Measurements from ENCODE around the gene FSTL3.
"Not testable (repeated sequence)": the region's sequence is repeated elsewhere in the genome, so short reads cannot be mapped to it uniquely, and the experiment has no call there.

FSTL3 gene

GRCh38 chr19:676339-677105 is at the start of gene FSTL3:
Gene FSTL3 (plus strand): TSS chr19:676392. CDS start chr19:676424, 32 bp downstream.
- peak within 1 kb of the TSS; percentile 70 for H3K4me3 Mint-ChIP-seq
- peaks cover 49% of the 10 kb centered on the region for H3K27me3 Mint-ChIP-seq

GRCh38 chr19:626566-626965 is 49.6 kb upstream of the FSTL3 start:
- peaks cover 12% of the 10 kb centered on the region for H3K4me1 Mint-ChIP-seq (ENCODE audit: low read depth)
- intact Hi-C loops (cut with micrococcal nuclease); H3K4me3 Mint-ChIP-seq; H3K27me3 Mint-ChIP-seq; H3K27ac Mint-ChIP-seq; H3K9me3 Mint-ChIP-seq: not testable (repeated sequence)
- H3K36me3 Mint-ChIP-seq (ENCODE audit: low read depth), result peaks cover 100% of the 10 kb centered on the region

More at GRCh38 chr19:676339-677105, at the start of gene FSTL3:
- Mint-ChIP-seq H3K27ac (peak within 1 kb of the TSS; percentile 43), H3K4me1 (ENCODE audit: low read depth) (peaks cover 48% of the 10 kb centered on the region), H3K36me3 (ENCODE audit: low read depth) (peaks cover 6% of the 10 kb centered on the region), H3K9me3 (no peaks in the 10 kb centered on the region)
- intact Hi-C loops (cut with micrococcal nuclease), result no loop called here

- Mint-ChIP-seq H3K27ac (no peak overlapping the region), H3K4me3 (no peak overlapping the region), H3K4me1 (ENCODE audit: low read depth) (peaks cover 26% of the 10 kb centered on the region), H3K27me3 (no peaks in the 10 kb centered on the region), H3K36me3 (ENCODE audit: low read depth) (peaks cover 99% of the 10 kb centered on the region), H3K9me3 (no peaks in the 10 kb centered on the region)
- intact Hi-C loops (cut with micrococcal nuclease), result no loop called here
Observed at GRCh38 chr19:628168-628567, 48.0 kb upstream of the FSTL3 start.

GRCh38 chr19:629515-629914 is 46.7 kb upstream of the FSTL3 start:
- intact Hi-C loops (cut with micrococcal nuclease), result not testable (repeated sequence)

GRCh38 chr19:629961-630714 is 46.1 kb upstream of the FSTL3 start:
- Mint-ChIP-seq H3K27me3 (no peaks in the 10 kb centered on the region), H3K27ac (no peak overlapping the region), H3K36me3 (ENCODE audit: low read depth) (peaks cover 86% of the 10 kb centered on the region), H3K4me3 (no peak overlapping the region), H3K4me1 (ENCODE audit: low read depth) (peaks cover 37% of the 10 kb centered on the region), H3K9me3 (no peaks in the 10 kb centered on the region)
- intact Hi-C loops (cut with micrococcal nuclease), result no loop called here

More at GRCh38 chr19:629515-629914, 46.7 kb upstream of the FSTL3 start:
- not testable (repeated sequence) for H3K27ac Mint-ChIP-seq, H3K27me3 Mint-ChIP-seq, H3K9me3 Mint-ChIP-seq, H3K4me3 Mint-ChIP-seq
- Mint-ChIP-seq H3K36me3 (ENCODE audit: low read depth) (peaks cover 93% of the 10 kb centered on the region), H3K4me1 (ENCODE audit: low read depth) (peaks cover 37% of the 10 kb centered on the region)

GRCh38 chr19:632579-633067 is 43.6 kb upstream of the FSTL3 start:
- Mint-ChIP-seq H3K9me3 (no peaks in the 10 kb centered on the region), H3K36me3 (ENCODE audit: low read depth) (peaks cover 62% of the 10 kb centered on the region), H3K27me3 (peaks cover 12% of the 10 kb centered on the region), H3K27ac (peak overlapping the region; percentile 88), H3K4me3 (peak overlapping the region; percentile 97), H3K4me1 (ENCODE audit: low read depth) (peaks cover 37% of the 10 kb centered on the region)
- intact Hi-C loops (cut with micrococcal nuclease), result loop anchor here (2.0 kb wide), 1 partner anchor 28 kb away; no protein-coding TSS in a partner anchor

- H3K4me3 Mint-ChIP-seq, result peak within 1 kb of the TSS; percentile 97
- no peaks in the 10 kb centered on the region for H3K9me3 Mint-ChIP-seq
- peaks cover 55% of the 10 kb centered on the region for H3K36me3 Mint-ChIP-seq (ENCODE audit: low read depth)
- peaks cover 18% of the 10 kb centered on the region for H3K27me3 Mint-ChIP-seq
- intact Hi-C loops (cut with micrococcal nuclease), result loop anchor here (2.0 kb wide), 1 partner anchor 28 kb away; no protein-coding TSS in a partner anchor
- H3K4me1 Mint-ChIP-seq (ENCODE audit: low read depth), result peaks cover 37% of the 10 kb centered on the region
- peak within 1 kb of the TSS; percentile 88 for H3K27ac Mint-ChIP-seq
Observed at GRCh38 chr19:633068-633785, 43.0 kb upstream of the FSTL3 start, which contains the start of gene POLRMT. Gene POLRMT (minus strand): TSS chr19:633537. CDS start chr19:633512, 25 bp downstream.

GRCh38 chr19:633786-634639 is 42.2 kb upstream of the FSTL3 start:
- H3K9me3 Mint-ChIP-seq, result no peaks in the 10 kb centered on the region
- peak overlapping the region; percentile 88 for H3K27ac Mint-ChIP-seq
- H3K4me3 Mint-ChIP-seq, result peak overlapping the region; percentile 97
- peaks cover 37% of the 10 kb centered on the region for H3K4me1 Mint-ChIP-seq (ENCODE audit: low read depth)
- intact Hi-C loops (cut with micrococcal nuclease), result loop anchor here (2.0 kb wide), 1 partner anchor 27 kb away; no protein-coding TSS in a partner anchor
- peaks cover 26% of the 10 kb centered on the region for H3K27me3 Mint-ChIP-seq
- peaks cover 48% of the 10 kb centered on the region for H3K36me3 Mint-ChIP-seq (ENCODE audit: low read depth)

GRCh38 chr19:634975-635652 is 41.1 kb upstream of the FSTL3 start:
- H3K4me1 Mint-ChIP-seq (ENCODE audit: low read depth), result peaks cover 44% of the 10 kb centered on the region
- H3K27me3 Mint-ChIP-seq, result peaks cover 35% of the 10 kb centered on the region
- peaks cover 37% of the 10 kb centered on the region for H3K36me3 Mint-ChIP-seq (ENCODE audit: low read depth)
- H3K4me3 Mint-ChIP-seq, result no peak overlapping the region
- intact Hi-C loops (cut with micrococcal nuclease), result no loop called here
- H3K27ac Mint-ChIP-seq, result peak overlapping the region; percentile 55
- H3K9me3 Mint-ChIP-seq, result no peaks in the 10 kb centered on the region

- intact Hi-C loops (cut with micrococcal nuclease), result no loop called here
- H3K27ac Mint-ChIP-seq, result peak overlapping the region; percentile 69
- H3K36me3 Mint-ChIP-seq (ENCODE audit: low read depth), result peaks cover 5% of the 10 kb centered on the region
- H3K9me3 Mint-ChIP-seq, result no peaks in the 10 kb centered on the region
- peaks cover 19% of the 10 kb centered on the region for H3K4me1 Mint-ChIP-seq (ENCODE audit: low read depth)
- no peak overlapping the region for H3K4me3 Mint-ChIP-seq
- H3K27me3 Mint-ChIP-seq, result peaks cover 45% of the 10 kb centered on the region
Observed at GRCh38 chr19:638906-639252, 37.3 kb upstream of the FSTL3 start.

- Mint-ChIP-seq H3K27me3 (peaks cover 45% of the 10 kb centered on the region), H3K4me1 (ENCODE audit: low read depth) (peaks cover 13% of the 10 kb centered on the region), H3K36me3 (ENCODE audit: low read depth) (peaks cover 11% of the 10 kb centered on the region), H3K27ac (peak within 1 kb of the TSS; percentile 69), H3K4me3 (peak within 1 kb of the TSS; percentile 76), H3K9me3 (no peaks in the 10 kb centered on the region)
- intact Hi-C loops (cut with micrococcal nuclease), result no loop called here
Observed at GRCh38 chr19:639253-640160, 36.7 kb upstream of the FSTL3 start, which contains the start of gene FGF22. Gene FGF22 (plus strand): TSS chr19:639879. CDS start chr19:639926, 47 bp downstream.

- no peak overlapping the region for H3K27ac Mint-ChIP-seq
- peaks cover 17% of the 10 kb centered on the region for H3K36me3 Mint-ChIP-seq (ENCODE audit: low read depth)
- H3K4me3 Mint-ChIP-seq, result peak overlapping the region; percentile 65
- no peaks in the 10 kb centered on the region for H3K9me3 Mint-ChIP-seq
- peaks cover 45% of the 10 kb centered on the region for H3K27me3 Mint-ChIP-seq
- intact Hi-C loops (cut with micrococcal nuclease), result no loop called here
- peaks cover 13% of the 10 kb centered on the region for H3K4me1 Mint-ChIP-seq (ENCODE audit: low read depth)
Observed at GRCh38 chr19:640161-640558, 36.0 kb upstream of the FSTL3 start.
